Central memory CD4-positive, alpha-beta T cell (primary cell): Measurements from ENCODE around the gene RIPPLY3.
A peak's percentile ranks its signal among the peaks of the same experiment; 100 is the strongest.

Experiments used
- DNase-seq: peaks from one replicate; pipeline ENCODE4 v3.0.0; 2022
- total RNA-seq, 3 experiments: gene quantifications; one replicate each; lab custom pipeline; 2026; lab: John Stamatoyannopoulos, UW

The RIPPLY3 gene
- 0 to 0.18 (median 0) reads per million in 3 experiments for total RNA-seq

GRCh38 chr21:37006486-37007291 is at the start of gene RIPPLY3:
RIPPLY3 (plus strand) TSS chr21:37006702; CDS start chr21:37006773, 71 bp downstream.
- DNase-seq = no peak

GRCh38 chr21:36959020-36959835 is 47.3 kb upstream of the RIPPLY3 start:
- DNase-seq = no peak

- DNase-seq = no peak
These were observed 45.7 kb upstream of the RIPPLY3 start for GRCh38 chr21:36960676-36961284.

GRCh38 chr21:36962098-36962780 is 44.3 kb upstream of the RIPPLY3 start:
- DNase-seq = no peak

- DNase-seq = no peak
These were observed 42.1 kb upstream of the RIPPLY3 start for GRCh38 chr21:36964398-36964797.

- no peak for DNase-seq
These were observed 41.4 kb upstream of the RIPPLY3 start for GRCh38 chr21:36964827-36965719.

GRCh38 chr21:36965720-36966065 is 40.8 kb upstream of the RIPPLY3 start:
- no peak for DNase-seq

- DNase-seq = peak; percentile 74
These were observed 40.3 kb upstream of the RIPPLY3 start, which contains the start of gene HLCS for GRCh38 chr21:36966066-36966820. HLCS (minus strand) TSS chr21:36966669; CDS start chr21:36966638, 31 bp downstream.

GRCh38 chr21:36966821-36967768 is 39.4 kb upstream of the RIPPLY3 start:
- DNase-seq = no peak

GRCh38 chr21:36968414-36968813 is 38.1 kb upstream of the RIPPLY3 start:
- no peak for DNase-seq

GRCh38 chr21:36968976-36969375 is 37.5 kb upstream of the RIPPLY3 start:
- DNase-seq = no peak

GRCh38 chr21:36973986-36974850 is 32.3 kb upstream of the RIPPLY3 start:
- no peak for DNase-seq

- DNase-seq = no peak
These were observed 31.7 kb upstream of the RIPPLY3 start for GRCh38 chr21:36974851-36975192.

GRCh38 chr21:36976228-36976861 is 30.2 kb upstream of the RIPPLY3 start:
- no peak for DNase-seq

- DNase-seq = peak; percentile 41
These were observed 29.4 kb upstream of the RIPPLY3 start for GRCh38 chr21:36976882-36977651.

- DNase-seq = no peak
These were observed 26.0 kb upstream of the RIPPLY3 start for GRCh38 chr21:36980280-36981048.

- DNase-seq = no peak
These were observed 25.5 kb upstream of the RIPPLY3 start for GRCh38 chr21:36981049-36981391.
